Neural progenitor cell (in vitro differentiated cells): ENCODE measurements around the gene SMIM43. TPM values are rescaled to one million over a fixed set of nuclear protein-coding genes. Genes with fewer than 3 reads are reported as not detected.
A peak's percentile ranks its signal among the peaks of the same experiment; 100 is the strongest.

Experiments
- DNase-seq: peaks from one replicate; pipeline ENCODE4 v3.0.0-alpha.2; 2016; ENCODE audit warnings: low spot score
- H2AFZ ChIP-seq: fragments of 200-600 bp; sonication (generic); replicated peaks from 2 replicates; pipeline ENCODE4 v1.6.1; 2016; ENCODE audit warnings: antibody characterized with exemption
- H3F3A ChIP-seq: fragments of 200-600 bp; sonication (generic); 2 replicates; pipeline ENCODE4 v1.6.1; 2016; ENCODE audit warnings: antibody characterized with exemption, low read depth
- H3K27ac ChIP-seq: fragments of 200-600 bp; sonication (generic); 2 replicates; pipeline ENCODE4 v1.5.1; 2016; ENCODE audit warnings: mild to moderate bottlenecking
- H3K27me3 ChIP-seq: fragments of 200-600 bp; sonication (generic); 2 replicates; pipeline ENCODE4 v1.6.1; 2016; ENCODE audit warnings: mild to moderate bottlenecking, moderate library complexity
- H3K36me3 ChIP-seq: fragments of 200-600 bp; sonication (generic); 2 replicates; pipeline ENCODE4 v1.5.1; 2016
- H3K4me1 ChIP-seq: fragments of 200-600 bp; sonication (generic); 2 replicates; pipeline ENCODE4 v1.6.1; 2016; ENCODE audit warnings: mixed run types
- H3K4me2 ChIP-seq: fragments of 200-600 bp; sonication (generic); 2 replicates; pipeline ENCODE4 v1.6.1; 2016
- H3K4me3 ChIP-seq: fragments of 200-600 bp; sonication (generic); 2 replicates; pipeline ENCODE4 v1.5.1; 2016
- H3K79me2 ChIP-seq: fragments of 200-600 bp; sonication (generic); 2 replicates; pipeline ENCODE4 v1.6.1; 2016; ENCODE audit warnings: low read depth
- H3K9ac ChIP-seq: fragments of 200-600 bp; sonication (generic); 2 replicates; pipeline ENCODE4 v1.6.1; 2016
- H3K9me3 ChIP-seq: fragments of 200-600 bp; sonication (generic); 2 replicates; pipeline ENCODE4 v1.5.1; 2016; ENCODE audit warnings: low read depth
- H4K20me1 ChIP-seq: fragments of 200-600 bp; sonication (generic); 2 replicates; pipeline ENCODE4 v1.6.1; 2016; ENCODE audit warnings: low read depth
- H3K27ac Mint-ChIP-seq: 3 replicates; pipeline ENCODE4 v1.8.0; 2021; ENCODE audit warnings: mixed read lengths
- H3K27me3 Mint-ChIP-seq: 2 replicates; pipeline ENCODE4 v1.8.0; 2022; ENCODE audit warnings: low read depth, mild to moderate bottlenecking, inconsistent platforms, moderate library complexity, mixed read lengths; ENCODE audit not compliant: insufficient read depth
- H3K36me3 Mint-ChIP-seq: 3 replicates; pipeline ENCODE4 v1.8.0; 2021; ENCODE audit warnings: mixed read lengths
- H3K4me1 Mint-ChIP-seq: 3 replicates; pipeline ENCODE4 v1.8.0; 2021; ENCODE audit warnings: mixed read lengths
- H3K4me3 Mint-ChIP-seq: 3 replicates; pipeline ENCODE4 v1.8.0; 2021; ENCODE audit warnings: mild to moderate bottlenecking, moderate library complexity, mixed read lengths
- H3K9me3 Mint-ChIP-seq: 3 replicates; pipeline ENCODE4 v1.8.0; 2020; ENCODE audit warnings: mixed read lengths
- EZH2 ChIP-seq: fragments of 200-600 bp; sonication (generic); IDR thresholded peaks from 2 replicates; pipeline ENCODE4 v1.6.1; 2017; ENCODE audit warnings: antibody characterized with exemption, mild to moderate bottlenecking, moderate library complexity
- EZH2phosphoT487 ChIP-seq: fragments of 200-600 bp; sonication (generic); IDR thresholded peaks from 2 replicates; pipeline ENCODE4 v1.6.1; 2017; ENCODE audit warnings: antibody characterized with exemption
- total RNA-seq: library from RNA; depleted of rRNA; stranded (reverse); fragments of >200 nt; gene quantifications from 2 replicates; pipeline ENCODE4 v1.2.3, GENCODE V29; 2015; ENCODE audit warnings: low replicate concordance
- TF ChIP-seq, protein P1 (sequence below): fragments of 200-600 bp; sonication (generic); IDR thresholded peaks from 2 replicates; pipeline ENCODE4 v1.5.1; 2017; ENCODE audit warnings: antibody characterized with exemption, mild to moderate bottlenecking

SMIM43 gene
- total RNA-seq, 1 donor from 2014 or later, result not detected

DNA sequence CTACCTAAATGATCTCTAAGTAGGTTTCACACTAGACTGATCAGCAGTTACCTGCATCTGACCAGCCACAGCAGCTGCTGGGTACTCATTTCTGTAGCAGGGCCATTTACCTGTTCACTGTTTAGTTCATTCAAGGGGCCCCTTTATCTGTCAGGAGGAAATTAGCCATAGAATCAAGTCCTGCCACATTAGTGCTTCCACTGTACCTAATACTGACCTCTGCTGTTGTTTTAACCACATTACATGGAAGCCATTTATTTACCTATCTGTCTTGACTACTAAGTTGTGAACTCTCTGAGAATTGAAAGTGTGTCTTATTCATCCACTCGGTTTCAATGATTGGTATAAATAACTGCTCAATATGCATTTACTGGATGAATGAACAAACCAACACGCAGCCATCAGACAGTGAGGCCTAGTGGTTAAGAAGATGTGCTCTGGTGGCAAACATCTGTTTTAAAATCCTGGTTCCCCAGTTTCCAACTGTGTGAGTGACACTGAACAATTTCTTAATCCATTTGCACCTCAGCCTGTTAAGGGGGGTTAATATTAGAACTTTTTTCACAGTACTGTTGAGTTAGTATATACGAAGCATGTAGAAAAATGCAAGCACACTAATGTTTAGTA is 38.2 kb downstream of the SMIM43 start:
- H3K4me1 Mint-ChIP-seq, result peaks cover 4% of the 10 kb centered on the region
- peaks cover 2% of the 10 kb centered on the region for H3K27me3 Mint-ChIP-seq
- DNase-seq, result peak; percentile 56
- H3K79me2 ChIP-seq, result no peaks in the 10 kb centered on the region
- no peaks in the 10 kb centered on the region for H3K36me3 Mint-ChIP-seq
- H3K4me3 ChIP-seq, result no peak overlapping the region
- no peaks in the 10 kb centered on the region for H3K27me3 ChIP-seq
- H3F3A ChIP-seq, result no peaks in the 10 kb centered on the region
- no peaks in the 10 kb centered on the region for H3K4me1 ChIP-seq
- H4K20me1 ChIP-seq, result no peaks in the 10 kb centered on the region
- no peak overlapping the region for H3K27ac Mint-ChIP-seq
- H3K36me3 ChIP-seq, result no peaks in the 10 kb centered on the region
- TF ChIP-seq, protein P1, sequence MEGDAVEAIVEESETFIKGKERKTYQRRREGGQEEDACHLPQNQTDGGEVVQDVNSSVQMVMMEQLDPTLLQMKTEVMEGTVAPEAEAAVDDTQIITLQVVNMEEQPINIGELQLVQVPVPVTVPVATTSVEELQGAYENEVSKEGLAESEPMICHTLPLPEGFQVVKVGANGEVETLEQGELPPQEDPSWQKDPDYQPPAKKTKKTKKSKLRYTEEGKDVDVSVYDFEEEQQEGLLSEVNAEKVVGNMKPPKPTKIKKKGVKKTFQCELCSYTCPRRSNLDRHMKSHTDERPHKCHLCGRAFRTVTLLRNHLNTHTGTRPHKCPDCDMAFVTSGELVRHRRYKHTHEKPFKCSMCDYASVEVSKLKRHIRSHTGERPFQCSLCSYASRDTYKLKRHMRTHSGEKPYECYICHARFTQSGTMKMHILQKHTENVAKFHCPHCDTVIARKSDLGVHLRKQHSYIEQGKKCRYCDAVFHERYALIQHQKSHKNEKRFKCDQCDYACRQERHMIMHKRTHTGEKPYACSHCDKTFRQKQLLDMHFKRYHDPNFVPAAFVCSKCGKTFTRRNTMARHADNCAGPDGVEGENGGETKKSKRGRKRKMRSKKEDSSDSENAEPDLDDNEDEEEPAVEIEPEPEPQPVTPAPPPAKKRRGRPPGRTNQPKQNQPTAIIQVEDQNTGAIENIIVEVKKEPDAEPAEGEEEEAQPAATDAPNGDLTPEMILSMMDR, result peak; percentile 71
- no peak for TF ChIP-seq EZH2phosphoT487
- no peak overlapping the region for H3K9ac ChIP-seq
- H3K9me3 Mint-ChIP-seq, result no peaks in the 10 kb centered on the region
- no peak overlapping the region for H3K27ac ChIP-seq
- H3K9me3 ChIP-seq, result no peaks in the 10 kb centered on the region
- no peak overlapping the region for H3K4me2 ChIP-seq
- H3K4me3 Mint-ChIP-seq, result no peak overlapping the region
- H2AFZ ChIP-seq, result no peak overlapping the region

DNA sequence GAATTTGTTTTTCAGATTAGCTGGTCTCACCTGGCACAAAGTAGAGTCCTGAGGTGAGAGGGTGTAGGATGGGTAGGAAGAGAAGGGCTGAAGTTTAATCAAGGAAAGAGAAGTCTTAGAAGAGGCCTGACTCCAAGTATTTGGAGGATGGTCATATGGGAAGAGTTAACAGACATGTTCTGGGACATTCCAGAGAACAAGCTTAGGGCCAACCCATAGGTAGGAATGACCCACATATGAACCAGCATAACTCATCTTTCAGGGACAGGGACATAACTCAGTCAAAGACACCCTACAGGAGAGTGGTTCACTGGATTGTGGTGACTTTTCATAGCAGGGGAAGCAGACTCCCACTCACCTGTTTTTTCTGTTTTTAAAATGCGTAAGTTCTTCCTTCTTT is 40.3 kb downstream of the SMIM43 start:
- no peak for DNase-seq
- Histone ChIP-seq H3K36me3 (no peaks in the 10 kb centered on the region), H3K9ac (no peak overlapping the region), H2AFZ (no peak overlapping the region), H3K79me2 (no peaks in the 10 kb centered on the region), H3K9me3 (no peaks in the 10 kb centered on the region), H4K20me1 (no peaks in the 10 kb centered on the region), H3F3A (no peaks in the 10 kb centered on the region), H3K4me3 (no peak overlapping the region), H3K4me2 (no peak overlapping the region), H3K27ac (no peak overlapping the region), H3K27me3 (no peaks in the 10 kb centered on the region), H3K4me1 (no peaks in the 10 kb centered on the region)
- no peak overlapping the region for H3K4me3 Mint-ChIP-seq
- TF ChIP-seq EZH2phosphoT487 (no peak), EZH2 (no peak)
- TF ChIP-seq, protein P1, result no peak
- peaks cover 4% of the 10 kb centered on the region for H3K4me1 Mint-ChIP-seq
- no peaks in the 10 kb centered on the region for H3K9me3 Mint-ChIP-seq
- H3K27me3 Mint-ChIP-seq, result peaks cover 2% of the 10 kb centered on the region
- no peak overlapping the region for H3K27ac Mint-ChIP-seq
- H3K36me3 Mint-ChIP-seq, result no peaks in the 10 kb centered on the region

DNA sequence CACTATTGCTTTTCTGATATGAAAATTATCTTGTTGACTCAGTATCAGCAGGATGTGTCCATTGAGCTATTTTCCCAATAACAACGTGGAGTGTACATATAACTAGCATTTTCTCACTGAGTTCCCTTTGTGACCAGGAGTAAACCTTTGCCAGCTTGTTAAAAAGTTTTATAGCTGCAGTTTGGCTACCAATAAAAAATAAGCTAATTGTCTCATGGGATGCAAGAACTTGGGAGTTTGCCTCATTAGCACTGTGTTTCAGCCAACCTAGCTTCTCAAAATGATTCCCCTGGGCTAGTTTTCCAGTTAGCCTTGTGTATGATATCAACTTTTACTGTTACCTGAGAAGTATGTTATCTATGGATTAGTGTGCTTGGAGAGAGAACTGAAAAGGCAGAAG is 43.3 kb downstream of the SMIM43 start:
- peaks cover 2% of the 10 kb centered on the region for H3K4me1 Mint-ChIP-seq
- H3K9me3 Mint-ChIP-seq, result no peaks in the 10 kb centered on the region
- H3K79me2 ChIP-seq, result no peaks in the 10 kb centered on the region
- H4K20me1 ChIP-seq, result no peaks in the 10 kb centered on the region
- H3K4me2 ChIP-seq, result no peak overlapping the region
- no peaks in the 10 kb centered on the region for H3K9me3 ChIP-seq
- H3F3A ChIP-seq, result no peaks in the 10 kb centered on the region
- no peak overlapping the region for H3K27ac Mint-ChIP-seq
- no peak overlapping the region for H3K27ac ChIP-seq
- H3K27me3 ChIP-seq, result no peaks in the 10 kb centered on the region
- H3K36me3 Mint-ChIP-seq, result no peaks in the 10 kb centered on the region
- no peaks in the 10 kb centered on the region for H3K36me3 ChIP-seq
- no peak overlapping the region for H3K4me3 Mint-ChIP-seq
- H3K4me3 ChIP-seq, result no peak overlapping the region
- DNase-seq, result no peak
- TF ChIP-seq EZH2phosphoT487, result no peak
- TF ChIP-seq, protein P1, result no peak
- no peak for TF ChIP-seq EZH2
- H3K27me3 Mint-ChIP-seq, result peaks cover 2% of the 10 kb centered on the region
- H3K4me1 ChIP-seq, result no peaks in the 10 kb centered on the region
- H2AFZ ChIP-seq, result no peak overlapping the region
- no peak overlapping the region for H3K9ac ChIP-seq
